ENCODE results near the gene ISLR2.
"Not testable (repeated sequence)": the region's sequence is repeated elsewhere in the genome, so short reads cannot be mapped to it uniquely, and the experiment has no call there.

The ISLR2 gene

GRCh38 chr15:74157868-74158827 lies 27.8 kb downstream of the ISLR2 start:
- no peak for DNase-seq (ENCODE audit: low spot score)

GRCh38 chr15:74158855-74159650 lies 28.7 kb downstream of the ISLR2 start:
- no peak for DNase-seq (ENCODE audit: low spot score)

GRCh38 chr15:74159773-74160172 lies 29.4 kb downstream of the ISLR2 start:
- DNase-seq (ENCODE audit: low spot score): no peak

- not testable (repeated sequence) for DNase-seq (ENCODE audit: low spot score)
Measured at GRCh38 chr15:74160390-74160789, 30.0 kb downstream of the ISLR2 start.

- DNase-seq (ENCODE audit: low spot score): not testable (repeated sequence)
Measured at GRCh38 chr15:74162195-74162536, 31.8 kb downstream of the ISLR2 start.

GRCh38 chr15:74165461-74165860 lies 35.1 kb downstream of the ISLR2 start:
- no peak for DNase-seq (ENCODE audit: low spot score)

GRCh38 chr15:74167891-74168331 lies 37.5 kb downstream of the ISLR2 start:
- peak; percentile 3 for DNase-seq (ENCODE audit: low spot score)

- DNase-seq (ENCODE audit: low spot score): peak; percentile 7
Measured at GRCh38 chr15:74168711-74169126, 38.3 kb downstream of the ISLR2 start.

GRCh38 chr15:74170071-74170844 lies 39.9 kb downstream of the ISLR2 start:
- no peak for DNase-seq (ENCODE audit: low spot score)

GRCh38 chr15:74170875-74171578 lies 40.6 kb downstream of the ISLR2 start:
- no peak for DNase-seq (ENCODE audit: low spot score)

GRCh38 chr15:74171965-74172541 lies 41.7 kb downstream of the ISLR2 start:
- DNase-seq (ENCODE audit: low spot score): no peak

- DNase-seq (ENCODE audit: low spot score): peak; percentile 90
Measured at GRCh38 chr15:74172701-74173379, 42.5 kb downstream of the ISLR2 start.

- DNase-seq (ENCODE audit: low spot score): peak; percentile 81
Measured at GRCh38 chr15:74173380-74174218, 43.2 kb downstream of the ISLR2 start, which contains the start of gene ISLR. Gene ISLR (plus strand): TSS chr15:74173710. CDS start chr15:74174859, 1,149 bp downstream.

- peak; percentile 58 for DNase-seq (ENCODE audit: low spot score)
Measured at GRCh38 chr15:74174219-74174957, 44.0 kb downstream of the ISLR2 start.

- DNase-seq (ENCODE audit: low spot score): no peak
Measured at GRCh38 chr15:74174958-74175253, 44.5 kb downstream of the ISLR2 start.

GRCh38 chr15:74175271-74176191 lies 45.1 kb downstream of the ISLR2 start:
- DNase-seq (ENCODE audit: low spot score): no peak

- DNase-seq (ENCODE audit: low spot score): no peak
Measured at GRCh38 chr15:74176262-74177214, 46.2 kb downstream of the ISLR2 start.

Data from AG20443 (cell line).